GM12878 (cell line): ENCODE results near the gene ZNF174. TPM values are rescaled to one million over a fixed set of nuclear protein-coding genes. Genes with fewer than 3 reads are reported as not detected.

Source experiments
- BRCA1 ChIP-seq: IDR thresholded peaks from 2 replicates; pipeline ENCODE4 v1.6.1; 2011; ENCODE audit warnings: low read depth, low read length, improper control_type of control experiment
- CBX3 ChIP-seq: fragments of 200-600 bp; sonication (generic); IDR thresholded peaks from 2 replicates; pipeline ENCODE4 v1.6.1; 2016; ENCODE audit warnings: low read depth, borderline replicate concordance
- CREM ChIP-seq: IDR thresholded peaks from 2 replicates; pipeline ENCODE4 v1.6.1; 2014; ENCODE audit warnings: antibody characterized with exemption, low read depth
- JUNB ChIP-seq: IDR thresholded peaks from 2 replicates; pipeline ENCODE4 v1.6.1; 2016; ENCODE audit warnings: antibody characterized with exemption, mild to moderate bottlenecking
- JUND ChIP-seq: IDR thresholded peaks from 2 replicates; pipeline ENCODE4 v1.6.1; 2012; ENCODE audit warnings: low read depth, mild to moderate bottlenecking, low read length, improper control_type of control experiment, moderate library complexity
- KLF5 ChIP-seq: fragments of 450-650 bp; IDR thresholded peaks from 2 replicates; pipeline ENCODE4 v1.6.1; 2014; ENCODE audit warnings: mild to moderate bottlenecking; ENCODE audit not compliant: partially characterized antibody
- NFXL1 ChIP-seq: fragments of 450-650 bp; IDR thresholded peaks from 2 replicates; pipeline ENCODE4 v1.6.1; 2017; ENCODE audit warnings: antibody characterized with exemption, mild to moderate bottlenecking, borderline replicate concordance
- PRDM15 ChIP-seq: fragments of 450-650 bp; formaldehyde crosslinking; IDR thresholded peaks from 2 replicates; pipeline ENCODE4 v1.4.0; 2020; ENCODE audit warnings: mild to moderate bottlenecking, moderate library complexity
- RFX5 ChIP-seq: IDR thresholded peaks from 2 replicates; pipeline ENCODE4 v1.6.1; 2011; ENCODE audit warnings: low read depth, low read length, improper control_type of control experiment
- SIX5 ChIP-seq: IDR thresholded peaks from 2 replicates; pipeline ENCODE4 v1.6.1; 2011; ENCODE audit warnings: mild to moderate bottlenecking, low read depth, low read length, moderate library complexity; ENCODE audit not compliant: severe bottlenecking
- SMAD1 ChIP-seq: fragments of 450-650 bp; IDR thresholded peaks from 2 replicates; pipeline ENCODE4 v1.6.1; 2018; ENCODE audit warnings: mild to moderate bottlenecking, low read depth; ENCODE audit not compliant: partially characterized antibody
- SUZ12 ChIP-seq: fragments of 200-600 bp; sonication (generic); IDR thresholded peaks from one replicate; pipeline ENCODE4 v1.6.1; 2018; ENCODE audit warnings: antibody characterized with exemption, mild to moderate bottlenecking; ENCODE audit not compliant: unreplicated experiment
- TBL1XR1 ChIP-seq: IDR thresholded peaks from 2 replicates; pipeline ENCODE4 v1.6.1; 2012; ENCODE audit warnings: low read depth, low read length, improper control_type of control experiment
- ZBED1 ChIP-seq: IDR thresholded peaks from 2 replicates; pipeline ENCODE4 v1.6.1; 2016; ENCODE audit warnings: borderline replicate concordance
- ZZZ3 ChIP-seq: IDR thresholded peaks from 2 replicates; pipeline ENCODE4 v1.6.1; 2011; ENCODE audit warnings: low read depth; ENCODE audit not compliant: control insufficient read depth, insufficient read length
- polyA plus RNA-seq, 11 experiments: library from polyadenylated mRNA; depleted of rRNA in 4 of 11; unstranded in 6 of 11; stranded (reverse) in 5 of 11; fragments of >200 nt; fragmentation: Nextera tagmentation in 4 of 11; fragmentation: Illumina TruSeq in 1 of 11; extraction: Ambion mirVana in 4 of 11; extraction: Trizol in 1 of 11; gene quantifications; 1 replicate in 1 of 11; 2 replicates in 10 of 11; pipeline versions ENCODE4 v1.2.1 to v1.2.3, GENCODE V29; 2011 to 2016; ENCODE audit warnings: inconsistent platforms in 2 of 11, missing spikeins in 2 of 11, low read depth in 1 of 11
- total RNA-seq, 4 experiments: library from RNA; depleted of rRNA in 3 of 4; stranded (reverse); fragments of >200 nt in 3 of 4; fragmentation: Illumina TruSeq in 1 of 4; extraction: Trizol in 1 of 4; gene quantifications; 2 replicates each; pipeline versions ENCODE4 v1.2.1 to v1.2.3, GENCODE V29; 2013 to 2021
- TF ChIP-seq, protein P1 (sequence below): IDR thresholded peaks from 2 replicates; pipeline ENCODE4 v1.6.1; 2012; ENCODE audit warnings: low read depth, low read length, improper control_type of control experiment
- TF ChIP-seq, protein P2 (sequence below): IDR thresholded peaks from 2 replicates; pipeline ENCODE4 v1.6.1; 2011; ENCODE audit warnings: borderline replicate concordance, low read depth, mild to moderate bottlenecking, moderate library complexity, mixed read lengths, low read length; ENCODE audit not compliant: insufficient read depth; ENCODE audit errors: extremely low read length
- TF ChIP-seq, protein P3 (sequence below): fragments of 450-650 bp; IDR thresholded peaks from 2 replicates; pipeline ENCODE4 v1.6.1; 2017; ENCODE audit warnings: mild to moderate bottlenecking, low read depth, inconsistent platforms; ENCODE audit not compliant: poor library complexity, severe bottlenecking

Gene ZNF174
- total and polyA plus RNA-seq, 10 of the 15 experiments (the other 5 are each of a cell fraction or from before 2014, with no cell fraction given) = 3.0 to 14.3 (median 10.1) TPM

- TF ChIP-seq, protein P1, sequence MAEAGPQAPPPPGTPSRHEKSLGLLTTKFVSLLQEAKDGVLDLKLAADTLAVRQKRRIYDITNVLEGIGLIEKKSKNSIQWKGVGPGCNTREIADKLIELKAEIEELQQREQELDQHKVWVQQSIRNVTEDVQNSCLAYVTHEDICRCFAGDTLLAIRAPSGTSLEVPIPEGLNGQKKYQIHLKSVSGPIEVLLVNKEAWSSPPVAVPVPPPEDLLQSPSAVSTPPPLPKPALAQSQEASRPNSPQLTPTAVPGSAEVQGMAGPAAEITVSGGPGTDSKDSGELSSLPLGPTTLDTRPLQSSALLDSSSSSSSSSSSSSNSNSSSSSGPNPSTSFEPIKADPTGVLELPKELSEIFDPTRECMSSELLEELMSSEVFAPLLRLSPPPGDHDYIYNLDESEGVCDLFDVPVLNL = no peak
- TF ChIP-seq JUND = no peak
- 0 out of 2 replicates have a peak, but pooled peaks have one; percentile 14 for TF ChIP-seq TBL1XR1
- TF ChIP-seq KLF5 = peak; percentile 89
- no peak for TF ChIP-seq SUZ12
- TF ChIP-seq ZBED1 = no peak
- no peak for TF ChIP-seq JUNB
- TF ChIP-seq, protein P2, sequence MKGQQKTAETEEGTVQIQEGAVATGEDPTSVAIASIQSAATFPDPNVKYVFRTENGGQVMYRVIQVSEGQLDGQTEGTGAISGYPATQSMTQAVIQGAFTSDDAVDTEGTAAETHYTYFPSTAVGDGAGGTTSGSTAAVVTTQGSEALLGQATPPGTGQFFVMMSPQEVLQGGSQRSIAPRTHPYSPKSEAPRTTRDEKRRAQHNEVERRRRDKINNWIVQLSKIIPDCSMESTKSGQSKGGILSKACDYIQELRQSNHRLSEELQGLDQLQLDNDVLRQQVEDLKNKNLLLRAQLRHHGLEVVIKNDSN = no peak
- no peak for TF ChIP-seq BRCA1
- TF ChIP-seq, protein P3, sequence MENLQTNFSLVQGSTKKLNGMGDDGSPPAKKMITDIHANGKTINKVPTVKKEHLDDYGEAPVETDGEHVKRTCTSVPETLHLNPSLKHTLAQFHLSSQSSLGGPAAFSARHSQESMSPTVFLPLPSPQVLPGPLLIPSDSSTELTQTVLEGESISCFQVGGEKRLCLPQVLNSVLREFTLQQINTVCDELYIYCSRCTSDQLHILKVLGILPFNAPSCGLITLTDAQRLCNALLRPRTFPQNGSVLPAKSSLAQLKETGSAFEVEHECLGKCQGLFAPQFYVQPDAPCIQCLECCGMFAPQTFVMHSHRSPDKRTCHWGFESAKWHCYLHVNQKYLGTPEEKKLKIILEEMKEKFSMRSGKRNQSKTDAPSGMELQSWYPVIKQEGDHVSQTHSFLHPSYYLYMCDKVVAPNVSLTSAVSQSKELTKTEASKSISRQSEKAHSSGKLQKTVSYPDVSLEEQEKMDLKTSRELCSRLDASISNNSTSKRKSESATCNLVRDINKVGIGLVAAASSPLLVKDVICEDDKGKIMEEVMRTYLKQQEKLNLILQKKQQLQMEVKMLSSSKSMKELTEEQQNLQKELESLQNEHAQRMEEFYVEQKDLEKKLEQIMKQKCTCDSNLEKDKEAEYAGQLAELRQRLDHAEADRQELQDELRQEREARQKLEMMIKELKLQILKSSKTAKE = no peak
- no peak for TF ChIP-seq PRDM15 (CRISPR knock-in tag)
- TF ChIP-seq ZZZ3 = no peak
- TF ChIP-seq SMAD1 = no peak
- TF ChIP-seq SIX5 = peak; percentile 85
- TF ChIP-seq NFXL1 = no peak; the same call in 1 of the 2 replicates
- peak; percentile 86; the same call in 1 of the 2 replicates for TF ChIP-seq CREM
- TF ChIP-seq RFX5 = peak; percentile 30; the same call in 1 of the 2 replicates
- TF ChIP-seq CBX3 = no peak
Measured at GRCh38 chr16:3400779-3401688, at the start of gene ZNF174, which contains the start of gene ZSCAN32 (continued).
